HG03469 (cell line): ENCODE data around the gene KRTAP10-9.
"Not testable (repeated sequence)": the region's sequence is repeated elsewhere in the genome, so short reads cannot be mapped to it uniquely, and the experiment has no call there.

Experiments
- ATAC-seq: cut with Tn5 transposase; IDR thresholded peaks from one replicate; pipeline ENCODE4 v1.9.1; 2021; ENCODE audit warnings: mild to moderate bottlenecking, moderate library complexity, moderate number of reproducible peaks; ENCODE audit not compliant: unreplicated experiment

The KRTAP10-9 gene

GRCh38 chr21:44595524-44595923, 31.4 kb upstream of the KRTAP10-9 start:
- ATAC-seq = no peak

DNA sequence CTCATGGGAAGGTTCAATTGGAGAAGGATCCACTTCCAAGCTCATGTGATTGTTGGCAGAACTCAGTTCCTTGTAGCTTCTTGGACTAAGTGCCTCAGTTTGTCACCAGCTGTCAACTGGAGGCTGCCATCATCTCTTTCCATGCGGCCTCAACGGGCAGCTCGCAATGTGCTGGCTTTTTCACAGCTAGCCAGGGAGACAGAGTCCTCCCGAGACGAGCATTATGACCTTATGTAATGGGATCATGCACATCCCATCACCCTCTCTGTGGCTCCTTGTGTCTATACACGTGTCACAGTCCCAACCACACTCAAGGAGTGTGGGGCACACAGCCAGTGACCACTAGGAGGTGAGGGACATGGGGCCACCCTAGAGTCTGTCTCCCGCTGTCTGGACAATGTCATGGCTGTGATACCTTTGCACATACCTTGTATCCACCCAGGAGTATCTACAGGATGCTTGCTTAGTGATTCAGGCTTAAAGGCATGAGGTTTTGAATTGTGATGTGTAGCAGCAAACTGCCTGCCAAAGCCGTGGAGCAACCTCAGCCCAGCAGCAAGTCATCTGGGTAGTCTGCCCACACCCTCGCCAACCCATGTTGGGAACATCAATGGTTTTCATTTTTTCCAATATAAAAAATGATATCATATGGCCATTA, 30.7 kb upstream of the KRTAP10-9 start:
- no peak for ATAC-seq

DNA sequence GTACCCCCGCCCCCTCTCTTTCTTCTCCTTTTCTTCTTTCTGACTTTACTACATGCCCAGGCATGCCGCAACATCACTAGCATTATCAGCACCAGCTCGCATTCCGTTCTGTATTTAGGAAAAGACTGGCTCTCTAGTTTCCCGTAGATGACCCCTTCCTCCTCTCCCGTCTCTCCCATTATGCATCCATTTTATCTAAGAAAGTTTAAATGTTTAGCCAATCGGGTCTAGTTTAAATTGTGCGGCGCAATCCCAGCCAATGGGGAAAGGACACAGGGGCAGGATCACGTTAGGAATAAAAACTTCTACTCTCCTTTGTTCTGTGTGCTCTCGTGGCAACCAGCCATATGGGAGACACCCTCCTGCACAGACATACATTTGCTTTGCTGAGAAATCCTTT, 28.8 kb upstream of the KRTAP10-9 start:
- no peak for ATAC-seq

DNA sequence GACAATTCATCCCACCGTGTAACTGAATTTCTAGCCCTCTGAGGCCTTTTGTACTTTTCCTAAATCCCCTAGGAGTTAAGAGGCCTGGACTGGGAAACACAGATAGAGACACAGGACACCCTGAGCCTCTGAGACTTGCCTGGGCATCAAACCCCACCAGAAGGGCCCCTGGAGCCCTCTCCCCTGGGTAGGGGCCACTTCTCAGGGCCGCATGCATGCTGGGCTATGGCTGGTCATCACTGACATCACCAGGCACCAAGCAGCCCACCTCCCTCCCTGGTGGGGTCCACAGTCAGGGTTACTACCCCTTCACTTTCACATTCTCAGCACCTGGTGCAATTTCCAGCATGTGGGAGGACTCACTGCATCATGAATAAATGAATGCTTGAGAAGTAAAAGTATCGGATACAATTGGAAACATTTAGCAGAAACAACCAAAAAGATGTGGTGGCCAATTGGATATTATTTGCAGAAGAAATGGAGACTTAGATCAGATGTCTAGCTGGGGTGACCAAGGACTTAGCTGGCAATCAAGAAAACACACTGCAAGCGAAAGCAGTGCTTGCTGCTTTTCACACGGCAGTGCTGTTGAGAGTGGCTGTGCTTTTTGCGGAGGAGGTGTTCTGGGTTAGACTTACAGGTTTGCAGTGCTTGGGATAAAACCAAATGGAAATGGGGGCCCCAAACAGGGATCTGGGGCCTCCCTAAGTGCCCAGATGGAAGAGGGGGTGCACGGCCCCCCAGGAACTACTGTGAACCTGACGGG, 27.4 kb upstream of the KRTAP10-9 start:
- no peak for ATAC-seq

DNA sequence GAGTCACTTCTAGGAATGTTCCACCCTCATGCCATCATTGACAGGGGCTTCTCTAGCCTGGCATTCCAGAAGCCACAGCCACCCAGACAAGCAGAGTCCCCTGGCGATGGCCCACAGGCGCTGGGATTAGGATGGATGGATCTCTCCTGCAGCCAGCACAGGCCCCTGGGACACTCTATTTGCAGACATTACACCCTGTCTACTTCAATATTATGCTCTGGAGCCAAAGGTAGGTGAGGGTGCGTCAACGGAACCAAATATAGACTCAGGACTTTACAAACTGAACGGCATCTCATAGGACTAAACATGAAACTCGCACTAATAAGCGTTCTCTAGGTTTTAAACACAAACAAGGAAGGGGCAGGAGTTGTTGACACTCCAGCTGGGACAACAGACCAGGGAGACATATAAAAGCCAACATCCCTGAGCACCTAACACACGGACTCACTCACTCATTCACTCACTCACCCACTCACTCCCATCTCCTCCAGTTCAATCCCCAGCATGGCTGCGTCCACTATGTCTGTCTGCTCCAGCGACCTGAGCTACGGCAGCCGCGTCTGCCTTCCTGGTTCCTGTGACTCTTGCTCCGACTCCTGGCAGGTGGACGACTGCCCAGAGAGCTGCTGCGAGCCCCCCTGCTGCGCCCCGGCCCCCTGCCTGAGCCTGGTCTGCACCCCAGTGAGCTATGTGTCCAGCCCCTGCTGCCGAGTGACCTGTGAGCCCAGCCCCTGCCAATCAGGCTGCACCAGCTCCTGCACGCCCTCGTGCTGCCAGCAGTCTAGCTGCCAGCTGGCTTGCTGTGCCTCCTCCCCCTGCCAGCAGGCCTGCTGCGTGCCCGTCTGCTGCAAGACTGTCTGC, 26.5 kb upstream of the KRTAP10-9 start, which contains the start of gene KRTAP10-7:
Gene KRTAP10-7, plus strand, starts transcription at position 480 of the 861 bp plus-strand sequence. Its CDS starts 25 bp downstream, at position 505.
- not testable (repeated sequence) for ATAC-seq

DNA sequence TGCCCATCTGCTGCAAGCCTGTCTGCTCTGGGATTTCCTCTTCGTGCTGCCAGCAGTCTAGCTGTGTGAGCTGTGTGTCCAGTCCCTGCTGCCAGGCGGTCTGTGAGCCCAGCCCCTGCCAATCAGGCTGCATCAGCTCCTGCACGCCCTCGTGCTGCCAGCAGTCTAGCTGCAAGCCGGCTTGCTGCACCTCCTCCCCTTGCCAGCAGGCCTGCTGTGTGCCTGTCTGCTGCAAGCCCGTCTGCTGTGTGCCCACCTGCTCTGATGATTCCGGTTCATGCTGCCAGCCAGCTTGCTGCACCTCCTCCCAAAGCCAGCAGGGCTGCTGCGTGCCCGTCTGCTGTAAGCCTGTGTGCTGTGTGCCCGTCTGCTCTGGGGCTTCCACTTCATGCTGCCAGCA, 25.8 kb upstream of the KRTAP10-9 start:
- ATAC-seq = not testable (repeated sequence)

DNA sequence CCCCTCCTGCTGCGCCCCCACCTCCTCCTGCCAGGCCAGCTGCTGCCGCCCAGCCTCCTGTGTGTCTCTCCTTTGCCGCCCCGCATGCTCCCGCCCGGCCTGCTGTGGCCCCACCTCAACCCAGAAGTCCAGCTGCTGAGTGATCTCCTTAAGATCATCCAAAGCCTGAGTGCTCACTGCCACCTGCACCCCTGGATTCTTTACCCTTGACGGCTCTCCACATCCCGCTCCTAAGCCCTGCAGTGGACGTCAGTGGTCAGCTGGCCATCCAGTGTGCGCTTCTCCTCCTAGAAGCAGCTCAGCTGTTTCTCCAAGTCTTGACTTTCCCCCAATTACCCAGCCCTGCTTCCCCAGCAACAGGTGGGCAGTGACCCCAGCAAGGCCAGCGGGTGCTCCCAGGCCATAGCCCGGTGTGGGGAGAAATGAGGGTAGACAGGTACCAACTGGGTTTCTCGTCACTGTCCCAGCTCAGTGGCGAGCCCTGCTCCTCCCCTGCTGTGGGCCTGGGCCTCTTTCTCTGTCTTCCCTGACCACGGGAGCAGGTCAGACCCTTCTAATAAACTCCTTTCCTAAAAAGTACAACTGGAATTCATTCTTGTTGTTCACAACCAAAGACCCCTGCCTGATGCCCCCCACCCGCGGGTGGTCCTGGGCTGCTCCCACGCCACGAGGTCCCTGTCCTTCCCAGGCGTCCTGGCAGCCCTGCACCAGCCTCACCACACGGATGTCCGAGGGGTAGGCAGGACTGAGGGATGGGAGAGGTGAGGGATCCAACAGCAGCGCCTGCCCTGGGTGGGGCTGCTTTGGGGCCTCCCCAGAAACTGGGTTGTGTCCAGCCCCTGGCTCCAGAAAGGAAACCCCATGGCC, 25.1 kb upstream of the KRTAP10-9 start:
- no peak for ATAC-seq

DNA sequence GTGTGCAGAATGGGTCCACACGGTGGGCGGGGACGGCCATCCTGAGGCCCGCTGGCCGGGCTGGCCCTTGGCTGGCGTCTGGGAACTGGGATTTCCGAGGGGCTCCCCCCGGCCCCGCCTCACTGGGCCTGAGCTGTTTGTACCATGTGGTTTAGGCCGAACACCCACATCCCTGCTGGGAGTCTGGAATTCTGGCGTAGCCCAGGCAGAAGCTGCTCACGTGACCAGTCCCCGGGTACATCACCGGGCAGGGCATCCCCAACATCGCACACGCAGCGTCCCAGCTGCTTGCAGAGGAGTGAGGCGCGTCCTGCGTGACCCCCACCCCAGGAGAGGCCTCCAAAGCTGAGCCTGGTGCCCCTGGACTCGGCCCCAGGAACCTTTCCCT, 24.4 kb upstream of the KRTAP10-9 start:
- no peak for ATAC-seq

GRCh38 chr21:44603109-44603875, 23.6 kb upstream of the KRTAP10-9 start:
- ATAC-seq = no peak

DNA sequence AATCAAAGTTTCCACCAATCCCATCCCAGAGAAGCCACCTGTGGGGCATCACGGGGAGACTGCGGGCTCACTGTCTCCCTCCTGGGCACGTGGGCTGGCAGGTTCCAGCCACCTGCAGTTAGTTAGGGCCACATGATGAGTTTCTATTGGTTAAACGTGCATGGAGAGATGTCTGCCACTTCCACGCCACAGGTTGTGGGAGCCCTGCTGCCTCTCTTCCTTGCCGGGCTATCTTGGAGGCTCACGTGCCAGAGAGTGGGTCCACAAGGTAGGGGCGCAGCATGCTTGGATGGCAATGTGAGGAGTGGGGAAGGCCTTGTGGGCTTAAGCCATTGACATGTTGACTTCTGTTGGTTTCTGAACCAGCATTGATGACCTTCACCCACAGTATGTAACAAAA, 23.0 kb upstream of the KRTAP10-9 start:
- no peak for ATAC-seq

GRCh38 chr21:44606495-44606894, 20.4 kb upstream of the KRTAP10-9 start:
- ATAC-seq = no peak

- ATAC-seq = no peak
Observed at GRCh38 chr21:44609193-44609592, 17.7 kb upstream of the KRTAP10-9 start.

DNA sequence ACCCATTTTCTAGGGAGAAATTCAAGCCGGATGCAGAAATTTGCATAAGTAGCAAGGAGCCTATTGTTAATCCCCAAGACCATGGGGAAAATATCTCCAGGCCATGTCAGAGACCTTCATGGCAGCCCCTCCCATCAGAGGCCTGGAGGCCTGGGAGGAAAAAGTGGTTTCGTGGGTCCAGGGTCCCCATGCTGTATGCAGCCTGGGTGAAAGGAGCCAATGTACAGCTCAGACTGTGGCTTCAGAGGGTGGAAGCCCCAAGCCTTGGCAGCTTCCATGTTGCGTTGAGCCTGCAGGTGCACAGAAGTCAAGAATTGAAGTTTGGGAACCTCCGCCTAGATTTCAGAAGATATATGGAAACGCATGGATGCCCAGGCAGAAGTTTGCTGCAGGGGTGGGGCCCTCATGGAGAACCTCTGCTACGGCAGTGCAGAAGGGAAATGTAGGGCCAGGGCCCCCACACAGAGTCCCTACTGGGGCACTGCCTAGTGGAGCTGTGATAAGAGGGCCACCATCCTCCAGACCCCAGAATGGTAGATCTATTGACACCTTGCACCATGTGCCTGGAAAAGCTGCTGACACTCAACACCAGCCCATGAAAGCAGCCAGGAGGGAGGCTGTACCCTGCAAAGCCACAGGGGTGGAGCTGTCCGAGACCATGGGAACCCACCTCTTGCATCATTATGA, 16.6 kb upstream of the KRTAP10-9 start:
- not testable (repeated sequence) for ATAC-seq

- ATAC-seq = no peak
Observed at GRCh38 chr21:44611551-44611950, 15.3 kb upstream of the KRTAP10-9 start.

- ATAC-seq = no peak
Observed at GRCh38 chr21:44612029-44612486, 14.8 kb upstream of the KRTAP10-9 start, which contains the start of gene KRTAP10-8. Gene KRTAP10-8 (plus strand): TSS chr21:44612079. CDS start chr21:44612101, 22 bp downstream.

GRCh38 chr21:44612669-44613229, 14.1 kb upstream of the KRTAP10-9 start:
- ATAC-seq = no peak

GRCh38 chr21:44613386-44614155, 13.3 kb upstream of the KRTAP10-9 start:
- no peak for ATAC-seq

- ATAC-seq = no peak
Observed at GRCh38 chr21:44614161-44614631, 12.7 kb upstream of the KRTAP10-9 start.
